HepG2 (cell line): ENCODE data around the gene SLC17A9. TPM values are rescaled to one million over a fixed set of nuclear protein-coding genes. Genes with fewer than 3 reads are reported as not detected.

ENCODE experiments used
- ATAC-seq: fragments of 200-7000 bp; cut with Tn5 transposase; 3 replicates; pipeline ENCODE4 v1.9.1; 2020; ENCODE audit warnings: mild to moderate bottlenecking, moderate library complexity
- BruUV-seq: library from RNA; stranded (reverse); fragments of 400-500 nt; replicated peaks from 2 replicates; lab custom pipeline; 2021; lab: Mats Ljungman, UMichigan
- CTCF ChIA-PET: fragments of 300-600 bp; formaldehyde crosslinking; extraction: SDS; loops from one replicate; lab custom pipeline; 2021; ENCODE audit warnings: low total read pairs, inconsistent platforms, low intra/inter-chr PET ratio; lab: Yijun Ruan, JAX
- POLR2A ChIA-PET: fragments of 350-600 bp; sonication (Branson Sonifier 250); formaldehyde crosslinking; loops from one replicate; lab custom pipeline; 2020; ENCODE audit warnings: antibody characterized with exemption, inconsistent platforms; lab: Yijun Ruan, JAX
- DNase-seq: peaks from one replicate; pipeline ENCODE4 v3.0.0-alpha.2; 2015; ENCODE audit warnings: low spot score
- FAIRE-seq: peaks from 3 replicates; lab custom pipeline; 2011; peaks lifted over from hg19 to GRCh38; lab: Jason Lieb, UNC
- H2AFZ ChIP-seq: one replicate; pipeline ENCODE4 v1.6.1; 2011; ENCODE audit warnings: low read length, inconsistent platforms
- H3K27ac ChIP-seq: fragments of 300-600 bp; 3 replicates; pipeline ENCODE4 v1.8.0; 2011; ENCODE audit warnings: mixed run types, mild to moderate bottlenecking, mixed read lengths, low read length, inconsistent platforms; ENCODE audit not compliant: insufficient read depth; ENCODE audit errors: extremely low read length
- H3K27me3 ChIP-seq, 2 experiments: fragments of 200-600 bp in 1 of 2; 2 replicates in 1 of 2; 3 replicates in 1 of 2; pipeline versions ENCODE4 v1.6.0 to v1.8.0; 2011; ENCODE audit warnings: low read length in 2 of 2, mild to moderate bottlenecking in 2 of 2, moderate library complexity in 2 of 2, inconsistent platforms in 1 of 2; ENCODE audit not compliant: insufficient read depth in 2 of 2, control insufficient read depth in 1 of 2
- H3K36me3 ChIP-seq, 2 experiments: fragments of 200-600 bp in 1 of 2; replicated peaks in 1 of 2; 2 replicates in 1 of 2; 3 replicates in 1 of 2; pipeline versions ENCODE4 v1.5.1 to v1.8.0; 2011; ENCODE audit warnings: low read length in 2 of 2, inconsistent platforms in 1 of 2; ENCODE audit not compliant: insufficient read depth in 2 of 2, control insufficient read depth in 1 of 2
- H3K4me1 ChIP-seq: 2 replicates; pipeline ENCODE4 v1.5.1; 2012; ENCODE audit warnings: low read length, inconsistent platforms; ENCODE audit not compliant: insufficient read depth
- H3K4me2 ChIP-seq: 2 replicates; pipeline ENCODE4 v1.6.0; 2011; ENCODE audit warnings: low read depth, low read length, inconsistent platforms
- H3K4me3 ChIP-seq, 3 experiments: fragments of 200-600 bp in 1 of 3; sonication (generic), shearing (Covaris generic) in 1 of 3; replicated peaks in 1 of 3; 2 replicates each; pipeline ENCODE4 v1.5.1; 2011 to 2016; ENCODE audit warnings: low read length in 3 of 3, inconsistent platforms in 2 of 3, low read depth in 2 of 3, mild to moderate bottlenecking in 2 of 3, control low read depth in 1 of 3, mixed read lengths in 1 of 3; ENCODE audit not compliant: insufficient read depth in 1 of 3
- H3K79me2 ChIP-seq: one replicate; pipeline ENCODE4 v1.6.1; 2011; ENCODE audit warnings: low read length, inconsistent platforms; ENCODE audit not compliant: insufficient read depth
- H3K9ac ChIP-seq: 2 replicates; pipeline ENCODE4 v1.6.0; 2011; ENCODE audit warnings: mild to moderate bottlenecking, low read depth, low read length, inconsistent platforms; ENCODE audit not compliant: insufficient read depth
- H3K9me3 ChIP-seq: 2 replicates; pipeline ENCODE4 v1.5.1; 2012; ENCODE audit warnings: mild to moderate bottlenecking, low read length
- H4K20me1 ChIP-seq: 2 replicates; pipeline ENCODE4 v1.6.0; 2011; ENCODE audit warnings: inconsistent platforms, mild to moderate bottlenecking, low read length, moderate library complexity; ENCODE audit not compliant: insufficient read depth
- ETV6 ChIP-seq: sonication (generic); formaldehyde crosslinking; conservative IDR thresholded peaks from 2 replicates; pipeline ENCODE4 v1.4.0; 2020; ENCODE audit warnings: missing genetic modification reagents
- EZH2 ChIP-seq: conservative IDR thresholded peaks from 2 replicates; pipeline ENCODE4 v1.6.1; 2012; ENCODE audit warnings: mild to moderate bottlenecking, low read depth, low read length, moderate library complexity
- MTA1 ChIP-seq: sonication (generic); formaldehyde crosslinking; IDR thresholded peaks from 2 replicates; pipeline ENCODE4 v1.4.0; 2020; ENCODE audit warnings: missing genetic modification reagents, mild to moderate bottlenecking, borderline replicate concordance
- MYC ChIP-seq: sonication (generic); formaldehyde crosslinking; IDR thresholded peaks from 2 replicates; pipeline ENCODE4 v1.9.0; 2021; ENCODE audit warnings: missing genetic modification reagents, borderline replicate concordance
- ZBTB34 ChIP-seq: sonication (generic); formaldehyde crosslinking; IDR thresholded peaks from 2 replicates; pipeline ENCODE4 v1.8.0; 2022; ENCODE audit warnings: mild to moderate bottlenecking, missing genetic modification reagents
- ZNF275 ChIP-seq: sonication (generic); formaldehyde crosslinking; IDR thresholded peaks from 2 replicates; pipeline ENCODE4 v1.8.0; 2022; ENCODE audit warnings: missing genetic modification reagents, mild to moderate bottlenecking, inconsistent platforms, borderline replicate concordance
- ZNF292 ChIP-seq: sonication (generic); formaldehyde crosslinking; IDR thresholded peaks from 2 replicates; pipeline ENCODE4 v1.8.1; 2022; ENCODE audit warnings: mild to moderate bottlenecking, low read depth, missing genetic modification reagents, borderline replicate concordance
- WGBS: methylation state at CpG from one replicate; pipeline ENCODE4 v1.1.6; 2017; ENCODE audit warnings: low lambda C conversion rate; 5-methylcytosine and 5-hydroxymethylcytosine counted together
- in situ Hi-C: cut with HindIII; loops from 2 replicates; pipeline ENCODE4 v1.10.0; 2017; ENCODE audit warnings: low pct_unique_long_range_greater_than_20kb; ENCODE audit not compliant: extremely low pct_ligation_motif_present
- intact Hi-C: fragments of 100-400 bp; cut with micrococcal nuclease; formaldehyde crosslinking; loops from one replicate; pipeline ENCODE4 v1.10.0; 2022; ENCODE audit not compliant: unreplicated experiment
- polyA plus RNA-seq, 8 experiments: library from polyadenylated mRNA; depleted of rRNA in 3 of 8; stranded (reverse) in 7 of 8; unstranded in 1 of 8; fragments of >200 nt; fragmentation: Illumina TruSeq in 4 of 8; extraction: Trizol in 4 of 8; gene quantifications; 2 replicates each; pipeline versions ENCODE4 v1.2.1 to v1.2.3, GENCODE V29; 2011 to 2016; ENCODE audit warnings: low read depth in 4 of 8, missing spikeins in 1 of 8, mixed read lengths in 1 of 8; ENCODE audit not compliant: insufficient read depth in 1 of 8
- total RNA-seq, 5 experiments: library from RNA; depleted of rRNA; stranded (reverse); fragments of >200 nt; fragmentation: Illumina TruSeq; extraction: Trizol; gene quantifications; 2 replicates each; pipeline ENCODE4 v1.2.3, GENCODE V29; 2016; ENCODE audit warnings: low read depth in 1 of 5

Gene SLC17A9
- total and polyA plus RNA-seq, 2 of the 13 experiments (the other 11 are each of a cell fraction or from before 2014, with no cell fraction given): 110 to 191 TPM

- no TSS peak for BruUV-seq
- TF ChIP-seq ZNF292 (CRISPR knock-in tag): no peak
- 0 out of 2 replicates have a peak, but pooled peaks have one; percentile 13 for TF ChIP-seq MYC
- no peaks in the 10 kb centered on the region for H3K9me3 ChIP-seq
- ATAC-seq (no peak), DNase-seq (no peak), FAIRE-seq (no peak)
- H3K4me1 ChIP-seq: no peaks in the 10 kb centered on the region
- no peaks in the 10 kb centered on the region; the same call in 1 of the 2 replicates for H4K20me1 ChIP-seq
- no peak overlapping the region for H3K9ac ChIP-seq
- no peak overlapping the region for H3K4me2 ChIP-seq
- intact Hi-C loops (no loop called here), in situ Hi-C loops (no loop called here)
- ChIA-PET CTCF (no interaction called here), POLR2A (no interaction called here)
- no peaks in the 10 kb centered on the region for H3K79me2 ChIP-seq
- no peak overlapping the region for H2AFZ ChIP-seq
- 27% methylated on average over 13 of the region's 14 CpGs for WGBS
- H3K4me3 ChIP-seq: no peak overlapping the region
- H3K36me3 ChIP-seq: no peaks in the 10 kb centered on the region
- H3K27me3 ChIP-seq: peaks cover 56 to 93% of the 10 kb centered on the region in 2 experiments
- no peak overlapping the region for H3K27ac ChIP-seq
Observed at GRCh38 chr20:62996596-62996982, 44.1 kb downstream of the SLC17A9 start.

DNA sequence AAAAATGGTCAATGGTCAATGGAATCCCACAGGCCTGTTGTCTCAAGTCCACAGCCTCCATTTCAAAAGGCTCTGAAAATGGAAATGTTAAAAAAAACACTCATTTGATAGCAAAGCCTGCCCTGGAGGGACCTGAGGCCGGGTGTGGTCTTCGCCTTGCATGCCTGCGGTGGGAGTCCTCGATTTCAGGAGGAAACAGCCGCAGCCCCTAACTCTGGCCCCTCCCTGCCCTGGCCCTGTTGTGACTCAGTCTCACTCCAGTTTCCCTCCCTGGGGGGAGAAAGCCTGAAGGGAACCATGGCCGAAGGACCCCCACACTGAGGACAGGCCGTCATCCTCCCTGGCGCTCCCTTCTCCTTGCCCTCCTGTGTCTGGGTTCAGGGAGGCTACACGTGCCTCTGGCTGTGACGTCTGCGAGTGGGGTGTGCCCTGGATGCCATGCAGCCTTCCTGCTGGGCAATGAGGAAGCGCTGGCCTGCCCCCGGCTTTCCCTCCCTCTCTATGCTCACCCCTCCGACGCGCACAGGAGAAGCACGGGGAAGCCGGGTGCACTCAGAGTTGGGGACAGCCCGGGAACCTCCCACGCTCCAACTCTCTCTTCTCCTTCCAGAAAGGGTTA is 45.0 kb downstream of the SLC17A9 start:
- no TSS peak for BruUV-seq

More for the DNA sequence above, 45.0 kb downstream of the SLC17A9 start:
- WGBS: 23% methylated on average over 20 of the region's 20 CpGs
- ATAC-seq (no peak), FAIRE-seq (no peak), DNase-seq (no peak)
- H3K9me3 ChIP-seq: no peaks in the 10 kb centered on the region
- no peak overlapping the region for H3K27ac ChIP-seq
- in situ Hi-C loops: no loop called here
- TF ChIP-seq ETV6 (CRISPR knock-in tag): no peak
- 0 out of 2 replicates have a peak, but pooled peaks have one; percentile 76 for TF ChIP-seq EZH2
- no peak for TF ChIP-seq ZNF275 (CRISPR knock-in tag)
- TF ChIP-seq ZBTB34 (CRISPR knock-in tag): no peak
- TF ChIP-seq MTA1: no peak
- no peak overlapping the region for H3K4me3 ChIP-seq
- H2AFZ ChIP-seq: no peak overlapping the region
- H3K27me3 ChIP-seq: peaks cover 52 to 91% of the 10 kb centered on the region in 2 experiments
- H3K4me2 ChIP-seq: no peak overlapping the region
- intact Hi-C loops: no loop called here
- no peaks in the 10 kb centered on the region for H3K36me3 ChIP-seq
- H4K20me1 ChIP-seq: no peaks in the 10 kb centered on the region; the same call in 1 of the 2 replicates
- H3K4me1 ChIP-seq: no peaks in the 10 kb centered on the region
- ChIA-PET POLR2A (interaction anchor here (0.6 kb wide), 1 partner anchor 545 kb away, joined by 3 read pairs; no protein-coding TSS in a partner anchor), CTCF (no interaction called here)
- no peaks in the 10 kb centered on the region for H3K79me2 ChIP-seq
- no peak overlapping the region for H3K9ac ChIP-seq
